ENCODE data around the gene IQGAP2.
"Not testable (repeated sequence)": the region's sequence is repeated elsewhere in the genome, so short reads cannot be mapped to it uniquely, and the experiment has no call there.

Gene IQGAP2

DNA sequence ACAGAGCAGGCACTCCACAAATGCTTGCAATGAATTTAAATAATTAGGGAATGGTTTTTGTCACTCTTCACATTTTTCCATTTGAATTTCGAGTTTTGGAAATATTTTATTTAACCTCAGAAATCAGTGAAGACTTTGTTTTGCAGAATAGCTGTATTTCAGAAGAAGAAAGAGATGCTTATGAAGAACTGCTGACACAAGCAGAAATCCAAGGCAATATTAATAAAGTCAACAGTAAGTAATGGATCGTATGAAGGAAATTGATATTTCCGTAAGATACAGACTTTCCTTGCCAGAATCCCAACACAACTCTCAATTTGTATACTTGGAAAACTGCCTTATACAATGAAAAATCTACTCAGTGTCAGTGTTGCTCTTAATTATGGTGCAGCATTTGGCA lies 189.6 kb downstream of the IQGAP2 start:
- no peaks in the 10 kb centered on the region for H3K9me3 ChIP-seq (ENCODE audit: control insufficient read depth, low read length)
- H3K36me3 ChIP-seq (ENCODE audit: control insufficient read depth, insufficient read depth, low read length, severe bottlenecking): no peaks in the 10 kb centered on the region
- H3K27me3 ChIP-seq (replicated peaks; ENCODE audit: control insufficient read depth, insufficient read depth, low read length): peaks cover 7% of the 10 kb centered on the region
- no peak for DNase-seq (ENCODE audit: low read depth)
- H3K4me1 ChIP-seq (ENCODE audit: control insufficient read depth, insufficient read depth, low read length): no peaks in the 10 kb centered on the region
- no peak overlapping the region for H3K9ac ChIP-seq (ENCODE audit: low read length)
- H3K4me3 ChIP-seq (ENCODE audit: low read length): no peak overlapping the region

DNA sequence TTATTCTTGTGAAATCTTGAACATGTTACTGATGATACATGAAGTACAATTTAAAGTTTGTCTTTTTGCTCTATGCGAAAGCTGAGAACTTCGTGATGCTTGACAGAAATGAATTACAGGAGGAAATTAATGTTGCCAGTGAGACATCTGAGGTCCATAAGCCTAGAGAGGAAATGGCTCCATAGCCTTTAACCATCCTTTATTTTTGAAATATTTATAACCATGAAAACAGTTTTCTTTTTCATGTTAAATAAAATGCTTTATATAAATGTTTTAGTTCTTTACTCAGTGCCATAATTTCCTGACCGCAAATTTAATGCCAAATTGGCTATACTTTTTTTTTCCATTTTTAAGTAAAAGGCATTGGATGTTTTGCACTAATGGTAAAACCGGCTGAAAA lies 191.0 kb downstream of the IQGAP2 start:
- Histone ChIP-seq H3K9ac (ENCODE audit: low read length) (no peak overlapping the region), H3K27me3 (replicated peaks; ENCODE audit: control insufficient read depth, insufficient read depth, low read length) (peaks cover 7% of the 10 kb centered on the region), H3K9me3 (ENCODE audit: control insufficient read depth, low read length) (no peaks in the 10 kb centered on the region), H3K36me3 (ENCODE audit: control insufficient read depth, insufficient read depth, low read length, severe bottlenecking) (no peaks in the 10 kb centered on the region), H3K4me1 (ENCODE audit: control insufficient read depth, insufficient read depth, low read length) (no peaks in the 10 kb centered on the region), H3K4me3 (ENCODE audit: low read length) (no peak overlapping the region)
- DNase-seq (ENCODE audit: low read depth): no peak

DNA sequence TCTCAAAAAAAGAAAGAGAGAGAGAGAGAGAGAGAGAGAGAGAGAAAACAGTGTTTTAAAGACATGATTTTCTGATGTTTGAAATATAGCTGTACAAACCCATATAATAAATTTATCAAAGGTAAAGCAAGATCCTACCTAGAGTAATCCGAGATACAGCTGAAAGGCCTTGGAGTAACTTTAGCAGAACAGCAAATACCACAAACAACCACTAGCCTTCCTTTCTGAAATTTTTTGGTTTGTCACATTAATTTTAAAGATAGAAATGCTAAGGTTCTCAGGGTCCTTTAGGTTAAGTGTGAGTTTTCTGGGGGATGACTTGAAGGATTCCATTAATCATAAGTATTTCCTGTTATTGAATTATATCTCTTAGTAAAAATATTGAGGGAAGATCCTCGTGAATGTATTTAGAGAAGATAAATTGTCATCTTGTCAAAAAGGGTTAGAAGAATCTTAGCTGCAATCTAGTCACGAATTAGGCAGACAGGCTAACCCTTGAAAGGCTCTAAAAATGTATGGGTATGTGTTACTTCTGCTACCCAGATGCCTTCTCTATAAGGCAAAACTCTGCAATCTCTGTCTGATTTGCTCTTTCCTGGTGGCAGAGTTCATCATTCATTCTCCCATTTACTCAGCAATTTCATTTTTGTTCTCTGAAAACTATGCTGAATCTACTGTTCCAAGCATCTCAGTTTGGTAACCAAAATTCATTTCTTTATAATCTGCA lies 192.8 kb downstream of the IQGAP2 start:
- Histone ChIP-seq H3K36me3 (ENCODE audit: control insufficient read depth, insufficient read depth, low read length, severe bottlenecking) (no peaks in the 10 kb centered on the region), H3K27me3 (replicated peaks; ENCODE audit: control insufficient read depth, insufficient read depth, low read length) (no peaks in the 10 kb centered on the region), H3K4me3 (ENCODE audit: low read length) (no peak overlapping the region), H3K9ac (ENCODE audit: low read length) (no peak overlapping the region), H3K9me3 (ENCODE audit: control insufficient read depth, low read length) (no peaks in the 10 kb centered on the region), H3K4me1 (ENCODE audit: control insufficient read depth, insufficient read depth, low read length) (no peaks in the 10 kb centered on the region)
- no peak for DNase-seq (ENCODE audit: low read depth)

- H3K4me1 ChIP-seq (ENCODE audit: control insufficient read depth, insufficient read depth, low read length): no peaks in the 10 kb centered on the region
- no peaks in the 10 kb centered on the region for H3K36me3 ChIP-seq (ENCODE audit: control insufficient read depth, insufficient read depth, low read length, severe bottlenecking)
- H3K4me3 ChIP-seq (ENCODE audit: low read length): no peak overlapping the region
- no peak for DNase-seq (ENCODE audit: low read depth)
- H3K9me3 ChIP-seq (ENCODE audit: control insufficient read depth, low read length): no peaks in the 10 kb centered on the region
- no peak overlapping the region for H3K9ac ChIP-seq (ENCODE audit: low read length)
- H3K27me3 ChIP-seq (replicated peaks; ENCODE audit: control insufficient read depth, insufficient read depth, low read length): no peaks in the 10 kb centered on the region
Measured at GRCh38 chr5:76598531-76598930, 195.4 kb downstream of the IQGAP2 start.

GRCh38 chr5:76600716-76601115 lies 197.6 kb downstream of the IQGAP2 start:
- Histone ChIP-seq H3K27me3 (replicated peaks; ENCODE audit: control insufficient read depth, insufficient read depth, low read length) (no peaks in the 10 kb centered on the region), H3K9ac (ENCODE audit: low read length) (no peak overlapping the region), H3K36me3 (ENCODE audit: control insufficient read depth, insufficient read depth, low read length, severe bottlenecking) (no peaks in the 10 kb centered on the region), H3K9me3 (ENCODE audit: control insufficient read depth, low read length) (no peaks in the 10 kb centered on the region), H3K4me1 (ENCODE audit: control insufficient read depth, insufficient read depth, low read length) (peaks cover 10% of the 10 kb centered on the region), H3K4me3 (ENCODE audit: low read length) (no peak overlapping the region)
- no peak for DNase-seq (ENCODE audit: low read depth)

DNA sequence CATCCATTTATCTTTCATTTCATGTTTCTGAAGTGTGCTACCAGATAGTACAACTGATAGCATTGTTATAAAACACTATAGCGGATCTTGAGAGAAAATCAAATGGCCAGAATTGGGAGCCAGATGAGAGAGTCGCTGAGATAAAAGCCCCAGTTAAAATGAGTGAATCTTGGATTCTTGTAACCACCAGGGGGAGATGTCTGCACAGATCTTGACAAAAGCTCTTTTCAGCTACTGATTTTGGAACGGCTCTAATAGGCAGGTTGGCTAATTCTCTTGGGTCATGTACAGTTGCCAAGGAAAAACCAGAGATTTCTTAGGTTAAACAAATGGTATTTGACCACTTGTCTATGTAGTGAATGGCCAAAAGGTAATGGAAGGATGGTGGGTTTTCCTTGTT lies 198.4 kb downstream of the IQGAP2 start:
- H3K4me1 ChIP-seq (ENCODE audit: control insufficient read depth, insufficient read depth, low read length): peaks cover 10% of the 10 kb centered on the region
- no peaks in the 10 kb centered on the region for H3K27me3 ChIP-seq (replicated peaks; ENCODE audit: control insufficient read depth, insufficient read depth, low read length)
- no peak overlapping the region for H3K9ac ChIP-seq (ENCODE audit: low read length)
- DNase-seq (ENCODE audit: low read depth): peak; percentile 94
- no peaks in the 10 kb centered on the region for H3K36me3 ChIP-seq (ENCODE audit: control insufficient read depth, insufficient read depth, low read length, severe bottlenecking)
- no peak overlapping the region for H3K4me3 ChIP-seq (ENCODE audit: low read length)
- no peaks in the 10 kb centered on the region for H3K9me3 ChIP-seq (ENCODE audit: control insufficient read depth, low read length)

GRCh38 chr5:76602094-76602726 lies 199.1 kb downstream of the IQGAP2 start:
- Histone ChIP-seq H3K4me1 (ENCODE audit: control insufficient read depth, insufficient read depth, low read length) (peaks cover 16% of the 10 kb centered on the region), H3K4me3 (ENCODE audit: low read length) (no peak overlapping the region), H3K36me3 (ENCODE audit: control insufficient read depth, insufficient read depth, low read length, severe bottlenecking) (no peaks in the 10 kb centered on the region), H3K9ac (ENCODE audit: low read length) (no peak overlapping the region), H3K9me3 (ENCODE audit: control insufficient read depth, low read length) (no peaks in the 10 kb centered on the region), H3K27me3 (replicated peaks; ENCODE audit: control insufficient read depth, insufficient read depth, low read length) (no peaks in the 10 kb centered on the region)
- DNase-seq (ENCODE audit: low read depth): peak; percentile 60

DNA sequence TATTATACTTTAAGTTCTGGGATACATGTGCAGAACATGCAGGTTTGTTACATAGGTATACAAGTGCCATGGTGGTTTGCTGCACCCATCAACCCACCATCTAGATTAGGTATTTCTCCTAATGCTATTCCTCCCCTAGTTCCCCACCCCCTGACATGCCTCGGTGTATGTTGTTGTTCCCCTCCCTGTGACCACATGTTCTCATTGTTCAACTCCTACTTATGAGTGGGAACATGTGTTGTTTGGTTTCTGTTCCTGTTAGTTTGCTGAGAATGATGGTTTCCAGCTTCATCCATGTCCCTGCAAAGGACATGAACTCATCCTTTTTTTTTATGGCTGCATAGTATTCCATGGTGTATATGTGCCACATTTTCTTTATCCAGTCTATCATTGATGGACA lies 200.9 kb downstream of the IQGAP2 start:
- not testable (repeated sequence) for H3K9ac ChIP-seq (ENCODE audit: low read length); H3K4me3 ChIP-seq (ENCODE audit: low read length)

GRCh38 chr5:76604838-76605237 lies 201.8 kb downstream of the IQGAP2 start:
- Histone ChIP-seq H3K9me3 (ENCODE audit: control insufficient read depth, low read length) (no peaks in the 10 kb centered on the region), H3K9ac (ENCODE audit: low read length) (no peak overlapping the region), H3K36me3 (ENCODE audit: control insufficient read depth, insufficient read depth, low read length, severe bottlenecking) (no peaks in the 10 kb centered on the region), H3K27me3 (replicated peaks; ENCODE audit: control insufficient read depth, insufficient read depth, low read length) (no peaks in the 10 kb centered on the region), H3K4me3 (ENCODE audit: low read length) (no peak overlapping the region), H3K4me1 (ENCODE audit: control insufficient read depth, insufficient read depth, low read length) (peaks cover 22% of the 10 kb centered on the region)
- peak; percentile 64 for DNase-seq (ENCODE audit: low read depth)

More for the DNA sequence above, 200.9 kb downstream of the IQGAP2 start:
- H3K36me3 ChIP-seq (ENCODE audit: control insufficient read depth, insufficient read depth, low read length, severe bottlenecking); H3K27me3 ChIP-seq (replicated peaks; ENCODE audit: control insufficient read depth, insufficient read depth, low read length); H3K9me3 ChIP-seq (ENCODE audit: control insufficient read depth, low read length); DNase-seq (ENCODE audit: low read depth): not testable (repeated sequence)
- peaks cover 22% of the 10 kb centered on the region for H3K4me1 ChIP-seq (ENCODE audit: control insufficient read depth, insufficient read depth, low read length)

DNA sequence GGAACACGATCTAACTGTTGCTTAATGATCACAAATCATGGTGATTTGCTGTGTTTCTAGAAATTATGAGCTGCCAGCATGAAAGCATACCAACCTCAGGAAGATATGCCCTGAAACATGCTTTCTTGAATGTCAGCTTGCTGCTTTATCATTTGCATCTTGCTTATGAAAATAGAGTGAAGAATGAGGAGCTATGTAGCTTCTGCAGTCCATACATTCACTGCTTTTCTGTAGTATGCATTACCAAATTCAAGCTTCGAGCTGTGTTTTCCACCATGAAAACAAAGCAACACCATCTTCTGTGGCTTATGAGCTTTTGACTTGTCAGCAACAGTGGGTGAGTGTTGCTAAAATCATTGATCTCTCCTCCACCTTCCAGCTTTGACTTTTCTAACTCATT lies 203.6 kb downstream of the IQGAP2 start:
- no peaks in the 10 kb centered on the region for H3K36me3 ChIP-seq (ENCODE audit: control insufficient read depth, insufficient read depth, low read length, severe bottlenecking)
- no peaks in the 10 kb centered on the region for H3K27me3 ChIP-seq (replicated peaks; ENCODE audit: control insufficient read depth, insufficient read depth, low read length)
- peak overlapping the region; percentile 35 for H3K4me3 ChIP-seq (ENCODE audit: low read length)
- no peak overlapping the region for H3K9ac ChIP-seq (ENCODE audit: low read length)
- peak; percentile 24 for DNase-seq (ENCODE audit: low read depth)
- H3K4me1 ChIP-seq (ENCODE audit: control insufficient read depth, insufficient read depth, low read length): peaks cover 22% of the 10 kb centered on the region
- H3K9me3 ChIP-seq (ENCODE audit: control insufficient read depth, low read length): no peaks in the 10 kb centered on the region

GRCh38 chr5:76607353-76607871 lies 204.3 kb downstream of the IQGAP2 start:
- H3K27me3 ChIP-seq (replicated peaks; ENCODE audit: control insufficient read depth, insufficient read depth, low read length): no peaks in the 10 kb centered on the region
- no peaks in the 10 kb centered on the region for H3K9me3 ChIP-seq (ENCODE audit: control insufficient read depth, low read length)
- no peak overlapping the region for H3K9ac ChIP-seq (ENCODE audit: low read length)
- no peaks in the 10 kb centered on the region for H3K36me3 ChIP-seq (ENCODE audit: control insufficient read depth, insufficient read depth, low read length, severe bottlenecking)
- H3K4me1 ChIP-seq (ENCODE audit: control insufficient read depth, insufficient read depth, low read length): peaks cover 22% of the 10 kb centered on the region
- DNase-seq (ENCODE audit: low read depth): peak; percentile 53
- peak overlapping the region; percentile 35 for H3K4me3 ChIP-seq (ENCODE audit: low read length)
